CD4-positive, alpha-beta T cell (primary cell): ENCODE data around the gene KCTD10. TPM values are rescaled to one million over a fixed set of nuclear protein-coding genes. Genes with fewer than 3 reads are reported as not detected.

Source experiments
- ATAC-seq: fragments of 200-7000 bp; cut with Tn5 transposase; one replicate; pipeline ENCODE4 v1.10.0; 2022; ENCODE audit warnings: mild to moderate bottlenecking; ENCODE audit not compliant: poor library complexity
- CTCF ChIA-PET: fragments of 350-600 bp; sonication (Branson Sonifier 250); formaldehyde crosslinking; loops from one replicate; lab custom pipeline; 2021; ENCODE audit warnings: antibody characterized with exemption, inconsistent platforms; lab: Charles Lee
- POLR2A ChIA-PET: fragments of 350-600 bp; sonication (Branson Sonifier 250); formaldehyde crosslinking; loops from one replicate; lab custom pipeline; 2021; ENCODE audit warnings: antibody characterized with exemption, inconsistent platforms; lab: Charles Lee
- DNase-seq, 14 experiments: peaks; one replicate each; pipeline ENCODE4 v3.0.0-alpha.2; 2013 to 2020; ENCODE audit warnings: mixed read lengths in 2 of 14
- H3K27ac ChIP-seq, 2 donors: one replicate each; pipeline versions ENCODE4 v1.5.1 to v1.7.0; 2013; ENCODE audit warnings: low read length in 2 of 2, low read depth in 1 of 2, mild to moderate bottlenecking in 1 of 2
- H3K27me3 ChIP-seq, 2 experiments: 1 replicate in 1 of 2; 2 replicates in 1 of 2; pipeline versions ENCODE4 v1.6.1 to v1.7.0; 2013; ENCODE audit warnings: low read length in 2 of 2, control low read depth in 1 of 2, mild to moderate bottlenecking in 1 of 2, moderate library complexity in 1 of 2; ENCODE audit not compliant: insufficient read depth in 2 of 2, control insufficient read depth in 1 of 2
- H3K36me3 ChIP-seq: one replicate; pipeline ENCODE4 v1.6.1; 2013; ENCODE audit warnings: low read length, control low read depth; ENCODE audit not compliant: insufficient read depth
- H3K4me1 ChIP-seq: one replicate; pipeline ENCODE4 v1.6.1; 2013; ENCODE audit warnings: low read length, control low read depth; ENCODE audit not compliant: insufficient read depth
- H3K4me3 ChIP-seq: one replicate; pipeline ENCODE4 v1.5.1; 2013; ENCODE audit warnings: mild to moderate bottlenecking, low read length, moderate library complexity
- H3K9me3 ChIP-seq, 2 experiments: 1 replicate in 1 of 2; 2 replicates in 1 of 2; pipeline versions ENCODE4 v1.6.1 to v1.7.0; 2013; ENCODE audit warnings: low read length in 2 of 2, mild to moderate bottlenecking in 2 of 2, control low read depth in 1 of 2, moderate library complexity in 1 of 2; ENCODE audit not compliant: control insufficient read depth in 1 of 2, insufficient read depth in 1 of 2
- H3K27ac Mint-ChIP-seq: one replicate; pipeline ENCODE4 v1.8.0; 2020; ENCODE audit warnings: mixed read lengths
- H3K27me3 Mint-ChIP-seq: one replicate; pipeline ENCODE4 v1.8.0; 2021; ENCODE audit warnings: mixed read lengths
- H3K36me3 Mint-ChIP-seq: one replicate; pipeline ENCODE4 v1.8.0; 2021; ENCODE audit warnings: low read depth, mixed read lengths
- H3K4me1 Mint-ChIP-seq: one replicate; pipeline ENCODE4 v1.8.0; 2021; ENCODE audit warnings: low read depth, mixed read lengths
- H3K4me3 Mint-ChIP-seq: one replicate; pipeline ENCODE4 v1.8.0; 2020; ENCODE audit warnings: mild to moderate bottlenecking, mixed read lengths
- H3K9me3 Mint-ChIP-seq: one replicate; pipeline ENCODE4 v1.8.0; 2020; ENCODE audit warnings: mixed read lengths
- intact Hi-C, 2 experiments: fragments of 100-400 bp; cut with DNase I in 1 of 2; cut with micrococcal nuclease in 1 of 2; formaldehyde crosslinking; loops; one replicate each; pipeline versions ENCODE4 v1.15.1 to v1.9.0; 2023 to 2025; cut with DNase I, micrococcal nuclease
- total RNA-seq, 174 experiments: library from RNA in 2 of 174; stranded (reverse) in 2 of 174; gene quantifications; one replicate each; pipeline ENCODE4 v1.2.3 and lab custom pipeline; 2021 to 2026
- TF ChIP-seq, protein P1 (sequence below): fragments of 200-600 bp; IDR thresholded peaks from one replicate; pipeline ENCODE4 v1.8.0; 2022; ENCODE audit warnings: antibody characterized with exemption, mild to moderate bottlenecking

KCTD10 gene
- total RNA-seq, 2 experiments from 2014 or later: 24.2 to 26.1 TPM

DNA sequence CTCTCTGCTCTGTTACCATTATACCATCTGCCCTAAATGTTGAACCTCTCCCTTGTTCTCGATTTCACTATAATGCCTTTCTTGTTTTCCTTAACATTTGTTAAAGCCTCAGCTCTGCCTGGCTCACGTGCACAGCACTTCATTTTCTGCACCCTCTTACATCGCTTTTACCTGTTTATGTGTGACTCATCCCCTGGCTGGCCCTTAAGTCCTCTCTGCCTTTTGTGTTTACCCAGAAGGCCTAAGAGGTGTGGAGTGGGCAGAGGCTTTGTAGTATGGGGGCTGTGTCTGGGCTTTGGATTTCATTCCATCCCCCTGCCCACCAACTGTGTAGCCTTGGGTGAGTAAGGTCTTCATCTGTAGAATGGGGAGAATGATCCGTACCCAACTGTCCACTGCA lies 36.9 kb upstream of the KCTD10 start:
- H3K4me3 Mint-ChIP-seq: no peak overlapping the region
- intact Hi-C loops: no loop called here
- ATAC-seq: no peak

DNA sequence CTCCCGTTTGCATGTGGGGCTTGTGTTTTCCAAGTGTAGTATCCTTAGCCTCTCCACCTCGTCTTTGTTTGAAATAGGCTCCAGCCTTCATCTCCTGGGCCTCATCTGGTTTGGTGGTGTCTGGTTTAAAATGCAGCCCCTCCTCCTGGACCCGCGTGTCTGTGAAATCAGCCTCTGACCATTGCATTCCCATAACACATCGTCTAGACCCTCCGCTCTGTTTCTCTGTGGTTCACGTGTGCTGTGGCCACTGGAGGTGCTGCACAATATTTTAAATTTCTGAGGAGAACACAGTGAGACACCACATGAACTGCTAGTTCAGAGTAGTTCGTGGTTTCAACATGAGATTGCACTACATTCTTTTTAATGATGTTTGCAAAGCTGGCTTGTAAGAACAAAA lies 36.0 kb upstream of the KCTD10 start:
- DNase-seq (no peak), ATAC-seq (no peak)
- H3K27me3 ChIP-seq: no peaks in the 10 kb centered on the region
- H3K9me3 ChIP-seq: no peaks in the 10 kb centered on the region
- H3K36me3 ChIP-seq: peaks cover 85% of the 10 kb centered on the region
- TF ChIP-seq, protein P1, sequence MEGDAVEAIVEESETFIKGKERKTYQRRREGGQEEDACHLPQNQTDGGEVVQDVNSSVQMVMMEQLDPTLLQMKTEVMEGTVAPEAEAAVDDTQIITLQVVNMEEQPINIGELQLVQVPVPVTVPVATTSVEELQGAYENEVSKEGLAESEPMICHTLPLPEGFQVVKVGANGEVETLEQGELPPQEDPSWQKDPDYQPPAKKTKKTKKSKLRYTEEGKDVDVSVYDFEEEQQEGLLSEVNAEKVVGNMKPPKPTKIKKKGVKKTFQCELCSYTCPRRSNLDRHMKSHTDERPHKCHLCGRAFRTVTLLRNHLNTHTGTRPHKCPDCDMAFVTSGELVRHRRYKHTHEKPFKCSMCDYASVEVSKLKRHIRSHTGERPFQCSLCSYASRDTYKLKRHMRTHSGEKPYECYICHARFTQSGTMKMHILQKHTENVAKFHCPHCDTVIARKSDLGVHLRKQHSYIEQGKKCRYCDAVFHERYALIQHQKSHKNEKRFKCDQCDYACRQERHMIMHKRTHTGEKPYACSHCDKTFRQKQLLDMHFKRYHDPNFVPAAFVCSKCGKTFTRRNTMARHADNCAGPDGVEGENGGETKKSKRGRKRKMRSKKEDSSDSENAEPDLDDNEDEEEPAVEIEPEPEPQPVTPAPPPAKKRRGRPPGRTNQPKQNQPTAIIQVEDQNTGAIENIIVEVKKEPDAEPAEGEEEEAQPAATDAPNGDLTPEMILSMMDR: no peak
- H3K4me3 ChIP-seq: no peak overlapping the region
- H3K9me3 Mint-ChIP-seq: no peaks in the 10 kb centered on the region
- intact Hi-C loops: no loop called here
- H3K27me3 Mint-ChIP-seq: no peaks in the 10 kb centered on the region
- ChIA-PET CTCF (no interaction called here), POLR2A (no interaction called here)
- H3K4me1 Mint-ChIP-seq: no peaks in the 10 kb centered on the region
- no peaks in the 10 kb centered on the region for H3K4me1 ChIP-seq
- no peak overlapping the region for H3K27ac Mint-ChIP-seq
- H3K4me3 Mint-ChIP-seq: no peak overlapping the region
- H3K27ac ChIP-seq: no peak overlapping the region
- peaks cover 95% of the 10 kb centered on the region for H3K36me3 Mint-ChIP-seq

More for the DNA sequence above, 36.9 kb upstream of the KCTD10 start:
- no peak for DNase-seq
- TF ChIP-seq, protein P1: no peak
- Mint-ChIP-seq H3K4me1 (no peaks in the 10 kb centered on the region), H3K27me3 (no peaks in the 10 kb centered on the region), H3K9me3 (no peaks in the 10 kb centered on the region), H3K27ac (no peak overlapping the region), H3K36me3 (peaks cover 95% of the 10 kb centered on the region)
- H3K27ac ChIP-seq: no peak overlapping the region
- no peaks in the 10 kb centered on the region for H3K9me3 ChIP-seq
- no peaks in the 10 kb centered on the region for H3K4me1 ChIP-seq
- H3K27me3 ChIP-seq: no peaks in the 10 kb centered on the region
- POLR2A ChIA-PET: no interaction called here
- CTCF ChIA-PET: no interaction called here
- no peak overlapping the region for H3K4me3 ChIP-seq
- H3K36me3 ChIP-seq: peaks cover 86% of the 10 kb centered on the region

- H3K27ac Mint-ChIP-seq: no peak overlapping the region
- ATAC-seq: no peak
- no peaks in the 10 kb centered on the region for H3K27me3 ChIP-seq
- no peaks in the 10 kb centered on the region for H3K9me3 ChIP-seq
- TF ChIP-seq, protein P1: no peak
- ChIA-PET POLR2A (no interaction called here), CTCF (no interaction called here)
- no peaks in the 10 kb centered on the region for H3K9me3 Mint-ChIP-seq
- H3K4me3 ChIP-seq: no peak overlapping the region
- DNase-seq: no peak
- no peaks in the 10 kb centered on the region for H3K4me1 ChIP-seq
- peaks cover 85% of the 10 kb centered on the region for H3K36me3 ChIP-seq
- intact Hi-C loops: no loop called here
- H3K36me3 Mint-ChIP-seq: peaks cover 95% of the 10 kb centered on the region
- no peak overlapping the region for H3K4me3 Mint-ChIP-seq
- no peaks in the 10 kb centered on the region for H3K27me3 Mint-ChIP-seq
- H3K27ac ChIP-seq: no peak overlapping the region
- no peaks in the 10 kb centered on the region for H3K4me1 Mint-ChIP-seq
Observed at GRCh38 chr12:109512608-109513007, 35.5 kb upstream of the KCTD10 start.
